Calu3 (cell line): Measurements from ENCODE around the gene CERS3. TPM values are rescaled to one million over a fixed set of nuclear protein-coding genes. Genes with fewer than 3 reads are reported as not detected.

Source experiments
- BruUV-seq: library from RNA; stranded (reverse); fragments of 400-500 nt; replicated peaks from 2 replicates; lab custom pipeline; 2021; lab: Mats Ljungman, UMichigan
- CTCF ChIA-PET: fragments of 300-600 bp; sonication (Branson Sonifier 250); formaldehyde crosslinking; loops from one replicate; lab custom pipeline; 2022; ENCODE audit warnings: antibody characterized with exemption; lab: Charles Lee
- DNase-seq: peaks from one replicate; pipeline ENCODE4 v3.0.0; 2022
- H3K27ac Mint-ChIP-seq: one replicate; pipeline ENCODE4 v1.8.0; 2022; ENCODE audit warnings: mixed read lengths; ENCODE audit not compliant: unreplicated experiment
- H3K27me3 Mint-ChIP-seq: one replicate; pipeline ENCODE4 v1.8.0; 2022; ENCODE audit warnings: mixed read lengths; ENCODE audit not compliant: unreplicated experiment
- H3K36me3 Mint-ChIP-seq: one replicate; pipeline ENCODE4 v1.8.0; 2022; ENCODE audit warnings: mild to moderate bottlenecking, moderate library complexity, mixed read lengths; ENCODE audit not compliant: insufficient read depth, unreplicated experiment
- H3K4me1 Mint-ChIP-seq: one replicate; pipeline ENCODE4 v1.8.0; 2022; ENCODE audit warnings: mild to moderate bottlenecking, low read depth, mixed read lengths; ENCODE audit not compliant: unreplicated experiment
- H3K4me3 Mint-ChIP-seq: one replicate; pipeline ENCODE4 v1.8.0; 2022; ENCODE audit warnings: mild to moderate bottlenecking, low read depth, moderate library complexity, mixed read lengths; ENCODE audit not compliant: unreplicated experiment
- H3K9me3 Mint-ChIP-seq: one replicate; pipeline ENCODE4 v1.8.0; 2022; ENCODE audit warnings: low read depth, mixed read lengths; ENCODE audit not compliant: unreplicated experiment
- CTCF ChIP-seq: fragments of 200-600 bp; IDR thresholded peaks from one replicate; pipeline ENCODE4 v1.8.0; 2022; ENCODE audit warnings: antibody characterized with exemption; ENCODE audit not compliant: unreplicated experiment
- intact Hi-C: fragments of 100-400 bp; cut with micrococcal nuclease; formaldehyde crosslinking; loops from one replicate; pipeline ENCODE4 v1.10.0; 2022; ENCODE audit not compliant: unreplicated experiment
- total RNA-seq: library from RNA; stranded (reverse); gene quantifications from 2 replicates; pipeline ENCODE4 v1.2.3, GENCODE V29; 2022

The CERS3 gene
- total RNA-seq, 1 experiment from 2014 or later = 0.61 TPM

- Mint-ChIP-seq H3K9me3 (peaks cover 3% of the 10 kb centered on the region), H3K27ac (no peak overlapping the region), H3K27me3 (peaks cover 49% of the 10 kb centered on the region), H3K4me3 (no peak overlapping the region), H3K4me1 (no peaks in the 10 kb centered on the region), H3K36me3 (no peaks in the 10 kb centered on the region)
- CTCF ChIA-PET = interaction anchor here (1.2 kb wide), 1 partner anchor 22 kb away, joined by 5 read pairs; no protein-coding TSS in a partner anchor
- no peak for TF ChIP-seq CTCF
- intact Hi-C loops = no loop called here
- no peak for DNase-seq
- no TSS peak for BruUV-seq
Observed at GRCh38 chr15:100373120-100373896, 155.4 kb downstream of the CERS3 start.

GRCh38 chr15:100372739-100373119, 156.0 kb downstream of the CERS3 start:
- no peak for TF ChIP-seq CTCF
- BruUV-seq = no TSS peak
- Mint-ChIP-seq H3K36me3 (no peaks in the 10 kb centered on the region), H3K9me3 (peaks cover 3% of the 10 kb centered on the region), H3K27ac (no peak overlapping the region), H3K27me3 (peaks cover 49% of the 10 kb centered on the region), H3K4me1 (no peaks in the 10 kb centered on the region), H3K4me3 (no peak overlapping the region)
- intact Hi-C loops = no loop called here
- DNase-seq = no peak
- CTCF ChIA-PET = interaction anchor here (1.2 kb wide), 1 partner anchor 22 kb away, joined by 5 read pairs; no protein-coding TSS in a partner anchor

GRCh38 chr15:100355342-100355741, 173.4 kb downstream of the CERS3 start:
- H3K27ac Mint-ChIP-seq = no peak overlapping the region

GRCh38 chr15:100353449-100353848, 175.3 kb downstream of the CERS3 start:
- Mint-ChIP-seq H3K27ac (no peak overlapping the region), H3K36me3 (peaks cover 14% of the 10 kb centered on the region), H3K9me3 (no peaks in the 10 kb centered on the region), H3K4me1 (peaks cover 15% of the 10 kb centered on the region), H3K27me3 (peaks cover 37% of the 10 kb centered on the region), H3K4me3 (no peak overlapping the region)
- intact Hi-C loops = loop anchor here (5.0 kb wide), 1 partner anchor 654 kb away; no protein-coding TSS in a partner anchor
- CTCF ChIA-PET = no interaction called here
- TF ChIP-seq CTCF = no peak
- no peak for DNase-seq
- BruUV-seq = no TSS peak

More at GRCh38 chr15:100355342-100355741, 173.4 kb downstream of the CERS3 start:
- DNase-seq = no peak
- H3K4me1 Mint-ChIP-seq = peaks cover 6% of the 10 kb centered on the region
- peaks cover 56% of the 10 kb centered on the region for H3K27me3 Mint-ChIP-seq
- intact Hi-C loops = no loop called here
- BruUV-seq = no TSS peak
- no peak for TF ChIP-seq CTCF
- CTCF ChIA-PET = interaction anchor here (1.0 kb wide), 1 partner anchor 24 kb away, joined by 3 read pairs; no protein-coding TSS in a partner anchor
- H3K9me3 Mint-ChIP-seq = no peaks in the 10 kb centered on the region
- H3K4me3 Mint-ChIP-seq = no peak overlapping the region
- H3K36me3 Mint-ChIP-seq = peaks cover 4% of the 10 kb centered on the region
